Effector memory CD4-positive, alpha-beta T cell (primary cell): ENCODE results near the gene UVRAG.

ENCODE experiments used
- DNase-seq, 3 donors: peaks; one replicate each; pipeline ENCODE4 v3.0.0-alpha.2; 2020
- H3K27ac ChIP-seq: 2 replicates; pipeline ENCODE4 v1.7.0; 2013; ENCODE audit warnings: mild to moderate bottlenecking, low read length, moderate library complexity; ENCODE audit not compliant: insufficient read depth, poor library complexity, severe bottlenecking
- H3K27me3 ChIP-seq: replicated peaks from 2 replicates; pipeline ENCODE4 v1.7.0; 2013; ENCODE audit warnings: mild to moderate bottlenecking, low read length; ENCODE audit not compliant: insufficient read depth, control insufficient read depth, poor library complexity, severe bottlenecking
- H3K36me3 ChIP-seq: 2 replicates; pipeline ENCODE4 v1.7.0; 2013; ENCODE audit warnings: mild to moderate bottlenecking, low read length, moderate library complexity; ENCODE audit not compliant: control insufficient read depth, insufficient read depth
- H3K4me1 ChIP-seq: 2 replicates; pipeline ENCODE4 v1.7.0; 2013; ENCODE audit warnings: low read length, mild to moderate bottlenecking; ENCODE audit not compliant: control insufficient read depth, insufficient read depth, poor library complexity, severe bottlenecking
- H3K4me3 ChIP-seq: 2 replicates; pipeline ENCODE4 v1.7.0; 2013; ENCODE audit warnings: low read length, low read depth, mild to moderate bottlenecking; ENCODE audit not compliant: insufficient read depth, poor library complexity, severe bottlenecking
- H3K9me3 ChIP-seq: 2 replicates; pipeline ENCODE4 v1.7.0; 2013; ENCODE audit warnings: mild to moderate bottlenecking, low read length, moderate library complexity; ENCODE audit not compliant: control insufficient read depth

The UVRAG gene

DNA sequence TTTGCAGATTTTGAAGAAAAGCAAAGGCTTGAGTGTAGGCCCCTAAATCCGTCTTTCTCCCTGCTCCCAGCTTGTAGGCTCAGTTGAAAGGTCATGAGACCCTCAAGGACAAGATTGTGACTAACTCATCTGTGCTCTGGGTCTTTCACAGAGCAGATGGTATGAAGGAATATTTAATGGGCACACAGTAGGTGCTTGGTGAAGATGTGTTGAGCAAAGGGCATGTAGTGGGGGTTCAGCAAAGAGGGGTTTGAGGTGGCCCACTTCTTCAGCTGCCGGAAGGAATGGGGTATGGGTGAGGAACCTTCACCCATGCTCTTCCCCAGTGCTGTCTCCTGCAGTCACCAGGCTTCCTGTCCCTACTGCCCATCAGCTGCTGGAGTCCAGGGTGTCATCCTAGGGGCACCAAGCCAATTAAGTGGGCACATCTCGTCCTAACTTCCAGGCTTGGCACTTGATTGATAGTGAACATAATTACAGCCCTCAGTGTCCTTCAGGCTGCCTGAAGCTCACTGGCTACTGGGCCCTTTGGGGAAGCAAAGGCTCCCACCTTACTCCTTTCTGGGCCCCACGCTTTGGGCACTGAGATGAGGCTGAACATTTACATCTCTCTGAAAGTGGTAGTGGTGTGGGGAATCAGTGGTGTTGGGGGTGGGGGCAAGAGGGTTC, 31.5 kb upstream of the UVRAG start:
- H3K9me3 ChIP-seq: no peaks in the 10 kb centered on the region
- no peak for DNase-seq
- H3K27ac ChIP-seq: no peak overlapping the region
- H3K36me3 ChIP-seq: no peaks in the 10 kb centered on the region
- H3K27me3 ChIP-seq: no peaks in the 10 kb centered on the region
- H3K4me3 ChIP-seq: no peak overlapping the region
- H3K4me1 ChIP-seq: no peaks in the 10 kb centered on the region

DNA sequence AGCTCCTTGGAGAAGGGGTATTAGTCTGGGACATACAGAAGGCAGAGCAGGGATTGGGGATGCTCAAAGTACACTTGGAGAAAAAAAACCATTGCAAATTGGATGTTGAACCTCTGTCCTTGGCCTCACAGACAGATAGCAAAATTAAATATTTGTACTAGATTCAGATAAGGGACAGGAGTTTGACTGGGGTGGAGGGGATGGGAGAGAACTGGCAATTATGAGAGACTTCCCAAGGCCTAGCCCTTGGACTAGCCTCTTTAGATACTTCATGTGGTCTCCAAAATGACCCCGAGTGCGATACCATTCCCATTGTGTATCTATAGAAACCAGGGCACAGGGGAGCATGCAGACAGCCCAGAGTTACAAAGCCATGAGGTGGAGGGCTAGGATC, 30.9 kb upstream of the UVRAG start:
- no peak overlapping the region for H3K27ac ChIP-seq
- DNase-seq: no peak
- no peaks in the 10 kb centered on the region for H3K27me3 ChIP-seq

DNA sequence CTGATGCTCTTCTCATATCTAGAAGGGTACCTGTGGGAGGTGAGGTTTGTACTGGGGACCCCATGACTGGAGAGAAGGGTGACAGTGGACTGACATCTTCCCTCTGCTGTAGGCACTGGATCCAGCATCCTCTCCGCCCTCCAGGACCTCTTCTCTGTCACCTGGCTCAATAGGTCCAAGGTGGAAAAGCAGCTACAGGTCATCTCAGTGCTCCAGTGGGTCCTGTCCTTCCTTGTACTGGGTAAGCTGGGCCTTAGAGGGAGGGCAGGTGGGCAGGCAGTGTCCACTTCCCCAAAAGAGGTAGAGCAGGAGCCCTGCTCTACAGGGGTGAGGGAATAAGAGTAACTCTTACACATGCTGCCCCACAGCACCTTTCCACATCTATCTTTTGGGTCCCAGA, 30.5 kb upstream of the UVRAG start:
- Histone ChIP-seq H3K9me3 (no peaks in the 10 kb centered on the region), H3K27ac (no peak overlapping the region), H3K4me3 (no peak overlapping the region), H3K27me3 (no peaks in the 10 kb centered on the region), H3K4me1 (no peaks in the 10 kb centered on the region), H3K36me3 (no peaks in the 10 kb centered on the region)
- DNase-seq: no peak

More for the DNA sequence above, 30.9 kb upstream of the UVRAG start:
- Histone ChIP-seq H3K4me1 (no peaks in the 10 kb centered on the region), H3K4me3 (no peak overlapping the region), H3K36me3 (no peaks in the 10 kb centered on the region), H3K9me3 (no peaks in the 10 kb centered on the region)

DNA sequence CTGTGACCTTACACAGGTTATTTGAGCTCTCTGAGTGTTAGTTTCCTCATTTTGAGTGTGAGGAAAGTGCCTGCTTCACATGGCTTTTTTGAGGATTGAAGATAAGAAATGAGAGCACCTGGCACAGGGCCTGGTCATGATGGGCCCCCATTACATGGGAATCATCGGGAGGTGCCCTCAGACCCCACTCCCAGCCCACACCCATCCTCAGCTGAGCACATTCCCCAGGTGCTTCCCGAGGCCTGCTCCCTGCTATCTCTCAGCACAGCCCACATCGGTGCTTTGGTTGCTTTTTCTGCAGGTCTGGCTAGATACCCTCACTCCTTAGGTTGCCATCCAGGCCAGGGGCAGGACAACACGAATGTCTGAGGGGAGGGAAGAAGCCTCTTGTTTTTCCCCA, 29.8 kb upstream of the UVRAG start:
- no peaks in the 10 kb centered on the region for H3K36me3 ChIP-seq
- H3K4me1 ChIP-seq: no peaks in the 10 kb centered on the region
- no peak for DNase-seq
- H3K9me3 ChIP-seq: no peaks in the 10 kb centered on the region
- no peaks in the 10 kb centered on the region for H3K27me3 ChIP-seq
- H3K27ac ChIP-seq: no peak overlapping the region
- no peak overlapping the region for H3K4me3 ChIP-seq

DNA sequence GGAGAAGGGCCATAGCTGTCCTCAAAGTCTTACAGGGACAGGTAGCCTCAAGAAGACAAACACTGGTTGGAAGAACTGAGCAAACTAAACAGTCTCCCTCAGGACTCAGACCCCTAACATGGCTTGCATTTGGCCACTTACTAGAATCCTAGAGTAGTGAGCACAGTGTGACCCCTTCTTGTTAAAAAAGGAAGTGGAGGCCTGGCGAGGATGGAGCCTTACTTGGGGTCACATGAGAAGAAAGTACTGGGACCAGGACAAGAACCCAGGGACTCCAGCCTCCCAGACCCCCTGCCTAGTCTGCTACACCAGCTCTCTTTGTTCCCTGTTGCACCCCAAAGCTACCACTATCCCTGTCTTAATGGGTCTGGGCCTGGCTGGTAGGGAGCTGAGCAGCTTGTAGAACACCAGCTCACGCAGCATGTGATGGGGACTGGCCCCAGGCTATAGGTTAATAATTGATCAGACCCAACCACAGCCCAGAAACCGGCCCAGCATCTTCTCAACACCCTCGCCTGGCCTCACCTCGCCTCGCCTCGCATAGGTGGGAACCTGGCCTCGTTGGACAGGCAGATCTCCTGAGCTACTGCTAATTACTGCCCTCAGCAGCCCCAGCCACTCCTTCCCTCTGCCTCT, 28.8 kb upstream of the UVRAG start:
- H3K9me3 ChIP-seq: no peaks in the 10 kb centered on the region
- H3K4me3 ChIP-seq: no peak overlapping the region
- DNase-seq: no peak
- H3K27ac ChIP-seq: no peak overlapping the region
- no peaks in the 10 kb centered on the region for H3K4me1 ChIP-seq
- no peaks in the 10 kb centered on the region for H3K27me3 ChIP-seq
- no peaks in the 10 kb centered on the region for H3K36me3 ChIP-seq

DNA sequence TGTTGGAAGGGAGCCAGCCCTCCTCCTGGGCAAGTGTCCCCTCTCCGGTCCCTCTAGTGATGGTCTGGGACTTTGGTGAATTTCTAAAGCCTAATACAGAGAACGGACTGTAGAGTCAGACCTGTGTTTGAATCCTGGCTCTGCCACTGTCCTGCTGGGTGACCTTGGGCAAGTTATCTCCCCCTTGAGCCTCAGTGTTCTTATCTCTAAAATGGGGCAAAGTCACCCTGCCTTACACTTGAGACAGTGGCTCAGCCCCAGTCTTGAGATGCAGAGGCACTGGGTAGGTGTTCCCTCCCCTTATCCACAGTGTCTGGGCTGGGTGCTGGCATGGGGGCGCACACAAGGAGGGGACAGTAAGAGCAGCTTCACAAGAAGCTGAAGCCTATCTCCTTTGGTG, 25.5 kb upstream of the UVRAG start:
- H3K9me3 ChIP-seq: no peaks in the 10 kb centered on the region
- H3K4me1 ChIP-seq: no peaks in the 10 kb centered on the region
- H3K4me3 ChIP-seq: no peak overlapping the region
- DNase-seq: no peak
- H3K27ac ChIP-seq: no peak overlapping the region
- H3K36me3 ChIP-seq: no peaks in the 10 kb centered on the region
- H3K27me3 ChIP-seq: no peaks in the 10 kb centered on the region

DNA sequence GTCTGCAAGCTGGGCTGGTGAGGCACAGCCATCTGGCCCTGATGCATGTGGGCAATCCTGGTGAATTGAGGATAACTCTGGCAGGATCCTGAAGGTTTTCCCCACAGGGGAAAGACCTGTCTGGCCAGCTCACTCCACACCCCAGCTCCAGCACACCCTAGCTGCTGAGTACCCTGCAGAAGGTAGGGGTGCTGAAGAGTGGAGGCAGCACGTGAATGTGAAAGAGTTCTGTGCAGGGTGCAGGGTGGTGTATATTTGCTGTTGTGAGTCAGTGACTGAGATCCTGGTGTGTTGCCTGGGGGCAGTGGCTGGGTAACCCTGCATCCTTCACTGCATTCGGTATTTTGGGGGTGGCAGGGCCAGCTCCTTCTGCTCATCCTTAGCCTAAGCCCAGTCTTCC, 24.0 kb upstream of the UVRAG start:
- no peak for DNase-seq
- no peak overlapping the region for H3K4me3 ChIP-seq
- H3K27me3 ChIP-seq: no peaks in the 10 kb centered on the region

DNA sequence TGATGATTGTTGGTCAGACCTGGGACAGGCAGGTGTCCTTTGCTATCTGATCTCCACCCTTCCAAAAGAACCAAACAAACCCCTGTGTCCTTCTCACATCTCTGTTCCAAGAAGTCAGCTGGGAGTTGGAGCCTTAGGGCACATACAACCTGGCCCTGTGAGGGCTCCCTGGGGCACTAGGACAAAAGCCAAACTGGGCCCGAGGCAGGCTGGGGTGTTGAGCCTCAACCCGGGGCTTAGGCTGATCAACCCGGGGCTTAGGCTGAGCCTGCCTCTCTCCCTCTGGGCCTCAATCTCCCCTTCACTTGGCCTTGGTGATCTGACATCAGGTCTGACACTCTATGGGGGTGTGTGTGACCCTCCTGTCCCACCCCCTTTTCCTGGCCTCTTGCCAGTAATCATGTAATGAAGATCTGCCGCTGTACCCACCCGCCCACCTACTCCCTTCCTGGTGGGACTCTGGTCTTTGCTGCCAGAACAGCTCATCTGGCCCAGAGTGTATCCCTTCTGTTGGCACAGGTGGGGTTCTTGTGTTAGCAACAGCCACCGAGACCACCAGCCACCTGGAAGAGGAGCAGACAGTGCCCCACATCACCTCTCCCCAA, 22.8 kb upstream of the UVRAG start:
- no peaks in the 10 kb centered on the region for H3K4me1 ChIP-seq
- H3K4me3 ChIP-seq: no peak overlapping the region
- H3K9me3 ChIP-seq: no peaks in the 10 kb centered on the region
- H3K27ac ChIP-seq: no peak overlapping the region
- DNase-seq: no peak
- H3K27me3 ChIP-seq: no peaks in the 10 kb centered on the region
- H3K36me3 ChIP-seq: no peaks in the 10 kb centered on the region

More for the DNA sequence above, 24.0 kb upstream of the UVRAG start:
- H3K9me3 ChIP-seq: no peaks in the 10 kb centered on the region
- no peak overlapping the region for H3K27ac ChIP-seq
- H3K4me1 ChIP-seq: no peaks in the 10 kb centered on the region
- H3K36me3 ChIP-seq: no peaks in the 10 kb centered on the region

DNA sequence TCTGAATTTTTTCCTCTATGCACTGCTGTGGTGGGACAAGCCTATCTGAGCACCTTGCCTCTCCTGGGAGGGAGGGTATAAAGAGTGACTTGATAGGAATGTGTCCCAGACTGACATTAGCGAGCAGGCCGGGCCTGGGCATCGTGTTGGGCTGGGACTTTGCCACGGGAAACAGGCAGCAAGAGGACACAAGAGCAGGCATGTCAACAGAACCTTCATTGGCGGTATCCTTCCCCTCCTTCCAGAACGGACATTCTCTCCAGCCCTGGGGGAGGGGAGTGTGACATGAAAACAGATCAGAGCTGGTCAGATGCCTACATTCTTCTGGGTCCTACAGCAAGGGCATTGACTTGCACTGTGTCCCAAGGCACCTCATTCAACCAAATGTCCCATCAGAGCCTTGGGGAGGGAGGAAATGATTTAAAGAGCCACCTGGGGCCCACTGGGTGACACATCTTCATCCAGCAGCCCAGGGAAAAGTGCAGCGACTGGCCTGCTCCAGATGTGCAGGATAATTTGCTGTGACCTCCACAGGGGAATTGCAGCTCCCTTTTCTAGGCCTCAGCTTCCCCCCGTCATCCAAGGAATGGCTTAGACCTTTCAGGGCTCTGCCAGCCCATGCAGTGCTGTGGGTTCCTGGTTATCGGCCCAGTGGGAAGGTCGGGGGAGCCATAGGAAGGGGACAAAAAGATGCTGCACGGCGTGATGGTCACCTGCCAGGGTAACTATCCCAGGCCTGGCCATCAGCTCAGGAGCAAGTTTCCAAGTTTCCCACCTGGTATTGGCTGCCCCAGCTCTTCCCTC, 21.8 kb upstream of the UVRAG start:
- no peaks in the 10 kb centered on the region for H3K36me3 ChIP-seq
- H3K4me3 ChIP-seq: no peak overlapping the region
- no peaks in the 10 kb centered on the region for H3K27me3 ChIP-seq
- H3K4me1 ChIP-seq: no peaks in the 10 kb centered on the region
- H3K27ac ChIP-seq: no peak overlapping the region
- no peaks in the 10 kb centered on the region for H3K9me3 ChIP-seq
- no peak for DNase-seq

DNA sequence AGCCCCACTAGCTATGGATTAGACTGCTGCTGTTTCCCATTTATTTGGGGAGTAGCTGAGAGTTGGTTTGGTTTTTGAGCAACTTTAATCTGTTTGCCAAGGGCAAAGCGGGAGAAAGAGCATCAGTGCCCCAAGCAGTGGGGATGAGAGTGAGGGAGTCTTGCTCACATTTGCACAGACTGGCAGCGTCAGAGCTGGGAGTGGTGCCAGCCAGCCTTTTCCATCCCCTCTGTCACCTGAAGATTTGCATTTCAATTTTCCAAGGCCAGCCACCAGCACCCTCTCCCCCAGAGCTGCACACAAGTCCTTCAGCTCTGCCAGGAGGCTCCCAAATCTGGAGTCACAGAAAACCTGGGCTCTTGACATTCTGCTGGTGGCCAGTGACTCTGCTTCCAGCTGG, 21.0 kb upstream of the UVRAG start:
- Histone ChIP-seq H3K9me3 (no peaks in the 10 kb centered on the region), H3K4me3 (no peak overlapping the region), H3K36me3 (no peaks in the 10 kb centered on the region), H3K27ac (no peak overlapping the region), H3K27me3 (no peaks in the 10 kb centered on the region), H3K4me1 (no peaks in the 10 kb centered on the region)
- DNase-seq: no peak
